G401.6 (cell line): ENCODE results near the gene CARMIL1.

Experiments used
- FAIRE-seq: peaks from 2 replicates; lab custom pipeline; 2012; peaks lifted over from hg19 to GRCh38; lab: Jason Lieb, UNC

The CARMIL1 gene

DNA sequence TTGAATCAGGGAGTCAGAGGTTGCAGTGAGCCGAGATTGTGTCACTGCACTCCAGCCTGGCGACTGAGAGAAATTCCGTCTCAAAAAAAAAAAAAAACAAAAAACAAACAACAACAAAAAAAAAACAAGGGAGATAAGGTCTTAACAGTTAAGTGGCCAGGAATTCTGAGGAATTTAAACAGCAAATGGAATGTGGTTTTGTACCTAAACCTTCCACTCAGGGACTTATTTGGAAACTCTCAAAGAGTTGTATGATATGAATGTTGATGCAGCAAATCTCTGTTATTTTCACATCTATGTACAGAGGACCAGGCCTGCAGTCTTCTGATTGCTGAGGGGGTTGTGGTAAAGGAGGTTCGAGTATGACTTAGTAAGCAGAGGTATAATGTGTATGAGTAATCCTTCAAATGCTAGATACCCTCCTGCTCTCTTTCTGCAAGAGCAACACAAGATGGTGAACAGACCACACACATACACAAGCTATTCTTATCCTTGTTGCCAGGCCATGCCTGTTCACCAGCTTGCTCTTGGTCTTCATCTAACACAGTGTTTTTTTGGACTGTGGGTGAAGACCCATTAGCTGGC, 197.9 kb downstream of the CARMIL1 start:
- no peak for FAIRE-seq

- no peak for FAIRE-seq
Measured at GRCh38 chr6:25478973-25479372, 199.8 kb downstream of the CARMIL1 start.

GRCh38 chr6:25481267-25481666, 202.1 kb downstream of the CARMIL1 start:
- FAIRE-seq = no peak

DNA sequence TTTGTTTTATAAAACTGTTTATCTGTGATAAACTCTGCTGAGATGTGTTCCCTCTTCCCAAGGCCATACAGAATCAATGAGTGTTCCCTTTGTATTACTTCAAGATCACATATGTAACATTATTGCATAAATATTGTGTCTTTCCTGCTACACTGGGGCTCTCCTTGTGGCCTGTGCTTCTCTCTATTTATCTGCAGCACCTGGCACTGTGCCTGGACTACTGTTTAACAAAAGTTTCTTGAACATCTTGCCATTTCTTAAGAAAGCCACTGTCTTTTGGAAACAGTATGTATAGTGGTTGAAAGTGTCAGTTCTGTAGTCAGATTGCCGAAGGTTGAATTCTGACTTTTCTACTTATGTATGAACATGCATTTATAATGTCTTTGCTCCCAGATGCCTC, 203.8 kb downstream of the CARMIL1 start:
- FAIRE-seq = no peak

DNA sequence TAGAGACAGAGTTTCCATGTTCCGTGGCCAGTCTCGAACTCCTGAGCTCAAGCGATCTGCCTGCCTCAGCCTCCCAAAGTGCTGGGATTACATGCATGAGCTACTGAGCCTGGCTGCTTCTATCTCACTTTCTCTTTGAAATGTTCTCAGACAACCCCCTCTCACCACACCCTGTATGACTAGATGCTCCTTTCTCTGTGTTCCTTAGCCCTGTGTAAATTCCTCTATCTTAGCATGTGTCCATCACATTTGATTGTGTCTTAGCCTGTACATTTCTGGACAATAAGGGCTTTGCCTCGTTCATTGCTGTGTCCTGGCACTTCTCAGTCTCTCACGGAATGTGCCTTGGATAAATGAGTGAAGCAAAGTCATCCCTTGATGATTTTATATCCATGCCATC, 204.8 kb downstream of the CARMIL1 start:
- no peak for FAIRE-seq

- no peak for FAIRE-seq
Measured at GRCh38 chr6:25484900-25485299, 205.7 kb downstream of the CARMIL1 start.

GRCh38 chr6:25485821-25486534, 206.8 kb downstream of the CARMIL1 start:
- FAIRE-seq = no peak

DNA sequence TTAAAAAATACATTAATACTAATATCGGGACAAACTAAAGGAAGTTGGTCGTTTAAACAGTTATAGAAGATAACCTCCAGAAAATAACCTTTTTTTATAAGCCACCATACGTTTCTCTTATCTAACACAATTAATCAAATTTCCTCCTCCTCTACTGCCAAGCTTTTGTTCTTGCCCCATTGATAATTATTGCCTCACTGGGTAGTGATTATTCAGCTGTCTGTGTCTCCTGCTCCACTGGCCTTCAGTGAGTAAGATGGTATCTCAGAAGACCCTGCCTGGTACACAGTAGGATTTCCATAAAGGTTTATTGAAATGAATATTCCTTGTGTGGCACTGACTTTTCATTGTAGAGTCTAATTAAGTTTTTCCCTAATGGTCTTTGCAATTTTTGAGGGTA, 207.4 kb downstream of the CARMIL1 start:
- FAIRE-seq = no peak

DNA sequence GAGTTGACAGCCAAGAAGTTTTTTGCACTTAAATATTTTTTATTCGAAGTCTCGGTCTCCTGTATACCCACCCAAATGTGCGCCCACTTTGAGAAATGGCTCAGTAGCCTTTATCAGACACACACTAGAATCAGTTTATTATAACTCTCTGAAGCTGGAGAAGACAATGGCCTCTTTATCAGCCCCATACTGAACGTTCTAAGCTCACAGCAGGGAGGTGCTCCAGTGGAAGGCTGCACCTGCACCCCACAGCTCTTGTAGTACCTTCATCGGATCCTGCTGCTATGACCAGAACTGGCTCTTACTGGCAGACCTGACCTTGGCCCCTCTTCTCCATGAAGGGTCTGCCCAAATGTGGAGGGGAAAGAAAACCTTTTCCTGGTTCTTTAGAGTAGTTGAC, 207.8 kb downstream of the CARMIL1 start:
- no peak for FAIRE-seq

- no peak for FAIRE-seq
Measured at GRCh38 chr6:25488156-25488555, 209.0 kb downstream of the CARMIL1 start.

DNA sequence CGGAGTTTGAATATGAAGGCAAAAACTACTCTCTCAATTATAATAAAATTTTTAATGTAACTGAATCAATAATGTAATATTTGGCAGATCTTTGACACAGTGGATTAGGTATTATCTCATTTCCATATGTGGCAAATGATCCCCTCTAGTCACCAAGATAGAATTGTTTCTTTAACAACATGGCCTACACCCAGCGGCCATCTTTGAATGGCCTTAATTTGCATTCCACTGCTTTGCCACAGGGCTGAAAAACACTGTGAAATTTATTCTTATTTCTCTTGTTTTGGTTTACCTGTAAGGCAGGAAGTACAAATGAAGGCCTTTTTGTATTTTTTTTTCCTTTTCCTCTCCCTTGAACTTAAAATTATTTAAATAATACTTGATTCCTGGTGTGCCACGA, 210.2 kb downstream of the CARMIL1 start:
- no peak for FAIRE-seq

GRCh38 chr6:25490018-25490801, 211.0 kb downstream of the CARMIL1 start:
- FAIRE-seq = no peak

DNA sequence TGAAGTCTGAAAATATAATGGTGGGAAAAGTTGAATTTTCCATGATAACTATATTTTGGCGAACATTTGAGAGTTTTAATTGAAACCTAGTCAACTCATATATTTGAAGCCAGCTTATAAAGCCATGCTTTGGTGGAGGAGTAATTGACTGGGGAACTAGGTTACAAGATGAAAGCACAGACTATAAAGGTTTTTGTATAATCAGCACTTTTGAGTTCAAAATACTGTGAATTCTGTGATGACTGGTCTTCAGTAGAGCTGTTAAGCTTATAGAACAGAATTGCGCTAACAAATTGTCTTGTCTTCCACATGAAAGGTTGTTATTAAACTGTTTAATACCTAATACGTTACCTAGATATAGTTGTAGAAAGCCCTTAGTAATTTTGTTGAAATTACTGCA, 213.8 kb downstream of the CARMIL1 start:
- no peak for FAIRE-seq

DNA sequence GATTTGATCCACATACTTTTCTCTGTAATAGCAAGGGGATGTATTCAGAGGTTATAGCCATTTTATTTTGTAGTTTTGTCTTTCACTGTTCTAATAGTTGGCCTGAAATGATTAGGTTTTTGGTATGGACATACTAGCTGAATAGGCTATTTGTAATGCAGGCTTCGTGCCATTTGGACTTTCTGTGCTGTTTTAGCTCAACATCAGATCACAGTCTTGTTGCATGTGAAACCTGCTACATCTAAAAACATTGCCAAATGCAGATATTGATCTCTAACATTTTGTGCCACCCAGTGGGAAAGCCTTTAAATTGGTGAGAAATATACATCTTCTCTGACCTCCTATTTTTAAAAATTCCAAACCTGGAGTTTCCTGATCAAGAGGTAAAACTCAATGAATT, 215.3 kb downstream of the CARMIL1 start:
- no peak for FAIRE-seq

GRCh38 chr6:25497383-25498040, 218.3 kb downstream of the CARMIL1 start:
- FAIRE-seq = no peak

DNA sequence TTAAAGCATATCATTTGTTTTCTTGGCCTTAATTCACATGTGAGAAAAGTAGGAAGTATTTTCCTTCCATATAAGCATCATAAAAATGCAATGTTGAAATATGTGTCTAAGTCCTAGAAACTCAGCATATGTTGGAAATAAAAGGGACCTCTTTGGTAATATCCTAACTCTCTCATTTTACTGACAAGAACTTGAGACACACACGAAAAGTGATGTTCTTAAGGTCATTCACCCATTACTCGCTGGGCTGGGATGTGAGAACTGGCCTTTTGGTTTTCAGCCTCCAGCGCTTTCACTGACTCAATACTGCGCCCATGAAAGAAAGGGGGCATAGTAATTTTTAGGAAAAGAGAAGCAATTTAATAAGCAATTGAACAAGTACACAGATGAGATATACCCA, 219.3 kb downstream of the CARMIL1 start:
- FAIRE-seq = no peak

DNA sequence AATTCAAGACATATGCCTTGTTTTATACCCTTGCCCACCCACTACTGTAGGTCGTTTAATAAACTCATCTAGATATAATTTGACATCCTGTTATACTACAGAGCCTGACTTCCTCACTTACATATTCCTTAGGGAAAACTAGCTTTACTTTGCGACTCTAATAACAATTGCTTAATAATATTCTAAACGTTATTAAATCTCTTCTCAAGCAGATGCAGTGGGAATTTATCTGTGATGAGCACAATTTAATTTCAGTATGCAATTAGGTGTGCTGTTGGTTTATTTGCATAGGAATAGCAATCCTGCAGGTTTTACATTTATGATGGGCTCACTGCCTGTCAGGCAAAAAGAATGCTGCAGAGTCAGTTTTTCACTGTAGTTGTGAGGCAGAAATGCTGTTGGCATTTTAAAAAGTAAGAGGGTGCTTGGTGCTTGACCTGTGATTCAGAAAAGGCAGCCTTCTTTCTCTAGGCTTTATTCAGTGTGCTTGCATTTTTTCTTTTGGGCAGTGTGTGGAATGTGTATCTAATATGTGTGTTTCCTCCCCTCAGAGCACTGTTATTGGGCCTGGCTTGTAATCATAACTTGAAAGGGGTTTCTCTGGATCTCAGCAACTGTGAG, 220.6 kb downstream of the CARMIL1 start:
- FAIRE-seq = no peak

- no peak for FAIRE-seq
Measured at GRCh38 chr6:25503686-25504085, 224.5 kb downstream of the CARMIL1 start.

GRCh38 chr6:25504661-25505060, 225.5 kb downstream of the CARMIL1 start:
- no peak for FAIRE-seq

GRCh38 chr6:25506020-25506419, 226.8 kb downstream of the CARMIL1 start:
- no peak for FAIRE-seq

- no peak for FAIRE-seq
Measured at GRCh38 chr6:25508051-25508450, 228.9 kb downstream of the CARMIL1 start.

DNA sequence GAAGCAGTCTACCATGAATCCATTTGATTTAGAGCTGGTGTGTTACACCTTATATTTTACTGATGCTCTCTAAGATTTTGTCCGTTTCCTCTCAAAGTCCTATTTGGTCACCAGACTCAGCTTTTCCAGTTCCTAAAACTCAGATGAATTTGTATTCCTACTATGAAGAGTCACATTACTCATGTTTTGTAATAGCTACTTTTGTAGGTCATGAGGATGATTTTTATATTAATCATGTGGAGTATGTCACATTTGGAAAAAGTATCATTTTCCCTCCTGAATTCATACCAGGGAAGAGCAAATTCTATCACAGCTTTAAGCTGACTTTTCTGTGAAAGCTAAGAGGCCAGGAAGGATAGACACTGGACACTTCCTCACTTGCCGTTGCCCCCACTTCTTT, 232.2 kb downstream of the CARMIL1 start:
- no peak for FAIRE-seq

DNA sequence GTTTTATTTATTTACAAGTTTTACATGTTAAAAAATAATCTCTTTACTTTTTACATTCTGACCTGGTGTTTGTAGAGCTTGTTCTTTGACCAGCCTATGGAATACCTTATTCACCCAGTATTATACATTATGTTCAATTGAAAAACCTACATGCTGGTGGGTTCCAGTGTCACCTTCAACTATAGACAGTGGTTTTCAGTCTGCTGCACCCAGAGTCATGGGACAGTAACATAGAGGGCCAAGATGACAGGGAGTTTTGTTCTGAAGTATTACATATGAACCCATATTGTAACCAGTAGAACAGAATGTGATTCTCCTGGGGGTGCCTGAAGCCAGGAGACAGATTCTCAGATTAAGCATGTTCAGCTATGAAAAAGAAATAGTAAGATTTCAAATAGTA, 233.4 kb downstream of the CARMIL1 start:
- FAIRE-seq = no peak
